ENCODE results near the gene CD81. TPM values are rescaled to one million over a fixed set of nuclear protein-coding genes. Genes with fewer than 3 reads are reported as not detected.

The CD81 gene
- total RNA-seq, 1 donor from 2014 or later: 347 TPM

- H3K27me3 Mint-ChIP-seq (ENCODE audit: unreplicated experiment): peaks cover 20% of the 10 kb centered on the region
- peaks cover 4% of the 10 kb centered on the region for H3K9me3 Mint-ChIP-seq (ENCODE audit: unreplicated experiment)
These were observed 59.5 kb downstream of the CD81 start for GRCh38 chr11:2436521-2437031.

GRCh38 chr11:2437516-2437915, 60.4 kb downstream of the CD81 start:
- DNase-seq: peak; percentile 2
- no peak overlapping the region for H3K4me3 Mint-ChIP-seq (ENCODE audit: unreplicated experiment)
- peaks cover 19% of the 10 kb centered on the region for H3K27me3 Mint-ChIP-seq (ENCODE audit: unreplicated experiment)
- no peak for TF ChIP-seq CTCF (IDR thresholded peaks at IDR 0.05; ENCODE audit: partially characterized antibody, unreplicated experiment)
- no peaks in the 10 kb centered on the region for H3K4me1 Mint-ChIP-seq (ENCODE audit: low read depth, unreplicated experiment)
- H3K9me3 Mint-ChIP-seq (ENCODE audit: unreplicated experiment): no peaks in the 10 kb centered on the region
- no peaks in the 10 kb centered on the region for H3K36me3 Mint-ChIP-seq (ENCODE audit: unreplicated experiment)
- no peak overlapping the region for H3K27ac Mint-ChIP-seq (ENCODE audit: unreplicated experiment)

More at GRCh38 chr11:2436521-2437031, 59.5 kb downstream of the CD81 start:
- Mint-ChIP-seq H3K27ac (ENCODE audit: unreplicated experiment) (no peak overlapping the region), H3K4me3 (ENCODE audit: unreplicated experiment) (no peak overlapping the region), H3K36me3 (ENCODE audit: unreplicated experiment) (no peaks in the 10 kb centered on the region), H3K4me1 (ENCODE audit: low read depth, unreplicated experiment) (no peaks in the 10 kb centered on the region)
- peak; percentile 10 for DNase-seq
- no peak for TF ChIP-seq CTCF (IDR thresholded peaks at IDR 0.05; ENCODE audit: partially characterized antibody, unreplicated experiment)

- H3K36me3 Mint-ChIP-seq (ENCODE audit: unreplicated experiment): peaks cover 7% of the 10 kb centered on the region
- no peaks in the 10 kb centered on the region for H3K4me1 Mint-ChIP-seq (ENCODE audit: low read depth, unreplicated experiment)
- H3K27ac Mint-ChIP-seq (ENCODE audit: unreplicated experiment): no peak overlapping the region
- H3K9me3 Mint-ChIP-seq (ENCODE audit: unreplicated experiment): peaks cover 5% of the 10 kb centered on the region
- peaks cover 29% of the 10 kb centered on the region for H3K27me3 Mint-ChIP-seq (ENCODE audit: unreplicated experiment)
- DNase-seq: no peak
- no peak overlapping the region for H3K4me3 Mint-ChIP-seq (ENCODE audit: unreplicated experiment)
- TF ChIP-seq CTCF (IDR thresholded peaks at IDR 0.05; ENCODE audit: partially characterized antibody, unreplicated experiment): no peak
These were observed 62.7 kb downstream of the CD81 start for GRCh38 chr11:2439820-2440219.

DNA sequence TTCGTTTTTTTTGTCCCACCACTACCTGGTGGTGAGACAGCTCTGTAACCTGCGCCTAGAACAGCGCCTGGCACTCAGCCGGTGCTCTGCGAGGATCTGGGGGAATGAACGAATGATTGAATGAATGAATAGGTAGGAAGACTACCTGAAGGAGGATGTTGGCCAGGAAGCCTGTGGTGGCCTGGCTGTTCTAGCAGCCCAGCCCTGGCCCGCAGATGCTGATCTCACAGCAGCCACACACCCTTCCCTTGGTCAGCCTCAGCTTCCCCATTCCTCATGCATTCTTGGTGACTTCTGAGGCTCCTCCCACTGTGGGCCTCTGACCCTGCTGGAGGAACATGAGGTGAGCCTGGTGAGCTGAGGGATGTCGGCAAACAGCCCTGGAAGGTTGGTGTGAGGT, 63.5 kb downstream of the CD81 start:
- no peak for TF ChIP-seq CTCF (IDR thresholded peaks at IDR 0.05; ENCODE audit: partially characterized antibody, unreplicated experiment)
- H3K4me1 Mint-ChIP-seq (ENCODE audit: low read depth, unreplicated experiment): no peaks in the 10 kb centered on the region
- H3K4me3 Mint-ChIP-seq (ENCODE audit: unreplicated experiment): no peak overlapping the region
- peaks cover 31% of the 10 kb centered on the region for H3K27me3 Mint-ChIP-seq (ENCODE audit: unreplicated experiment)
- peak; percentile 8 for DNase-seq
- peaks cover 7% of the 10 kb centered on the region for H3K36me3 Mint-ChIP-seq (ENCODE audit: unreplicated experiment)
- peaks cover 5% of the 10 kb centered on the region for H3K9me3 Mint-ChIP-seq (ENCODE audit: unreplicated experiment)
- H3K27ac Mint-ChIP-seq (ENCODE audit: unreplicated experiment): no peak overlapping the region

DNA sequence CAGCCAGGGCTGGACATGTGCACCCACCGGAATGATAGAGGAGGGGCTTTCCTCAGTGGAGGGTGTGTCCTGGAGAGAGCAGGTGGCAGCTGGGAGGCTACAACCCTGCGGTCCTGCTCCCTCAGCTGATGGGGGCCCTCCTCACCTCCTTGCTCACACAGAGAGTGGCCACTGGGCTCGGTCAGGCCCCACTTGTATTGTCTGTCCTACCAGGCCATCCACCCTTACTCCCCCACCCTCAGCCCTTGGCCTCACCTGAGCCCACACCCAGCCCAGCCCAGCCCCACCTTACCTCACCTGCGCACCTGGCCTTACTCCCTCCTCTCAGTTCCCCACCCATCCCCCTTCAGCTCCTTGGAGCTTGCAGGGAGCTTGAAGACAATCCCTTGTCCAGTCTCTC, 64.1 kb downstream of the CD81 start:
- H3K27ac Mint-ChIP-seq (ENCODE audit: unreplicated experiment): no peak overlapping the region
- H3K9me3 Mint-ChIP-seq (ENCODE audit: unreplicated experiment): peaks cover 5% of the 10 kb centered on the region
- no peaks in the 10 kb centered on the region for H3K4me1 Mint-ChIP-seq (ENCODE audit: low read depth, unreplicated experiment)
- DNase-seq: peak; percentile 5
- no peak overlapping the region for H3K4me3 Mint-ChIP-seq (ENCODE audit: unreplicated experiment)
- TF ChIP-seq CTCF (IDR thresholded peaks at IDR 0.05; ENCODE audit: partially characterized antibody, unreplicated experiment): no peak
- peaks cover 7% of the 10 kb centered on the region for H3K36me3 Mint-ChIP-seq (ENCODE audit: unreplicated experiment)
- H3K27me3 Mint-ChIP-seq (ENCODE audit: unreplicated experiment): peaks cover 30% of the 10 kb centered on the region

Measured in glutamatergic neuron (in vitro differentiated cells).